HCT116 (cell line): ENCODE data around the gene ZDHHC14. TPM values are rescaled to one million over a fixed set of nuclear protein-coding genes. Genes with fewer than 3 reads are reported as not detected.

ENCODE experiments used
- ATAC-seq: fragments of 200-7000 bp; cut with Tn5 transposase; 2 replicates; pipeline ENCODE4 v1.9.1; 2020; ENCODE audit warnings: mild to moderate bottlenecking, moderate library complexity
- BruUV-seq: library from RNA; stranded (reverse); fragments of 400-500 nt; replicated peaks from 2 replicates; lab custom pipeline; 2021; lab: Mats Ljungman, UMichigan
- CTCF ChIA-PET: fragments of 300-600 bp; sonication (Branson Sonifier 250); formaldehyde crosslinking; loops from one replicate; lab custom pipeline; 2021; ENCODE audit warnings: antibody characterized with exemption; lab: Charles Lee
- POLR2A ChIA-PET: fragments of 300-600, 350-600 bp; sonication (Branson Sonifier 250); formaldehyde crosslinking; loops from one replicate; lab custom pipeline; 2021; ENCODE audit warnings: antibody characterized with exemption; lab: Charles Lee
- RAD21 ChIA-PET, 2 experiments: fragments of 300-600 bp; sonication (Branson Sonifier 250); formaldehyde crosslinking; loops; one replicate each; lab custom pipeline; 2023; ENCODE audit warnings: low total read pairs in 2 of 2; ENCODE audit not compliant: uncharacterized antibody in 2 of 2, unreplicated experiment in 2 of 2, low non-redundant PET in 1 of 2; lab: Charles Lee
- DNase-seq: peaks from one replicate; pipeline ENCODE4 v3.0.0-alpha.2; 2010; ENCODE audit warnings: low read depth, low spot score
- H2AFZ ChIP-seq: fragments of 200-600 bp; shearing (Covaris generic), sonication (generic); 2 replicates; pipeline ENCODE4 v1.6.1; 2017; ENCODE audit warnings: low read depth, mixed run types, mixed read lengths, antibody characterized with exemption, low read length; ENCODE audit not compliant: poor library complexity, severe bottlenecking
- H3K27ac ChIP-seq: 2 replicates; pipeline ENCODE4 v1.5.1; 2012; ENCODE audit warnings: low read depth, low read length
- H3K27me3 ChIP-seq: fragments of 200-600 bp; sonication (generic); 2 replicates; pipeline ENCODE4 v1.6.1; 2016; ENCODE audit warnings: mixed run types, low read length, mixed read lengths; ENCODE audit not compliant: insufficient read depth
- H3K36me3 ChIP-seq, 2 experiments: fragments of 200-500 bp in 1 of 2; fragments of 200-600 bp in 1 of 2; sonication (Bioruptor generic) in 1 of 2; sonication (generic) in 1 of 2; 2 replicates each; pipeline versions ENCODE4 v1.5.1 to v1.6.1; 2014 to 2016; ENCODE audit warnings: low read length in 2 of 2, inconsistent platforms in 1 of 2, mixed read lengths in 1 of 2, mixed run types in 1 of 2; ENCODE audit not compliant: insufficient read depth in 2 of 2, control insufficient read depth in 1 of 2
- H3K4me1 ChIP-seq, 2 experiments: fragments of 200-600 bp in 1 of 2; sonication (generic) in 1 of 2; 2 replicates each; pipeline versions ENCODE4 v1.5.1 to v1.6.1; 2012 to 2017; ENCODE audit warnings: low read length in 2 of 2, inconsistent platforms in 1 of 2, mild to moderate bottlenecking in 1 of 2, mixed read lengths in 1 of 2, mixed run types in 1 of 2, moderate library complexity in 1 of 2; ENCODE audit not compliant: insufficient read depth in 2 of 2, control insufficient read depth in 1 of 2
- H3K4me2 ChIP-seq: fragments of 200-600 bp; sonication (generic); 2 replicates; pipeline ENCODE4 v1.6.1; 2017; ENCODE audit warnings: mixed run types, low read length, mixed read lengths
- H3K4me3 ChIP-seq, 2 experiments: fragments of 200-600 bp in 1 of 2; sonication (generic) in 1 of 2; replicated peaks in 1 of 2; 2 replicates each; pipeline ENCODE4 v1.5.1; 2011 to 2016; ENCODE audit warnings: low read length in 2 of 2, control low read depth in 1 of 2, low read depth in 1 of 2, mild to moderate bottlenecking in 1 of 2, mixed read lengths in 1 of 2, mixed run types in 1 of 2
- H3K79me2 ChIP-seq: fragments of 200-600 bp; sonication (generic); 2 replicates; pipeline ENCODE4 v1.6.1; 2017; ENCODE audit warnings: mild to moderate bottlenecking, mixed run types, low read length, moderate library complexity, mixed read lengths; ENCODE audit not compliant: insufficient read depth
- H3K9ac ChIP-seq: fragments of 200-600 bp; sonication (generic); 2 replicates; pipeline ENCODE4 v1.6.1; 2016; ENCODE audit warnings: low read length, mixed read lengths
- H3K9me2 ChIP-seq: fragments of 200-600 bp; sonication (generic), shearing (Covaris generic); 2 replicates; pipeline ENCODE4 v1.6.1; 2017; ENCODE audit warnings: mixed run types, mild to moderate bottlenecking, moderate library complexity; ENCODE audit not compliant: insufficient read depth
- H3K9me3 ChIP-seq, 2 experiments: fragments of 200-500 bp in 1 of 2; fragments of 200-600 bp in 1 of 2; sonication (Bioruptor generic) in 1 of 2; sonication (generic) in 1 of 2; 2 replicates each; pipeline ENCODE4 v1.6.1; 2014 to 2017; ENCODE audit warnings: low read length in 2 of 2, mixed read lengths in 2 of 2, inconsistent platforms in 1 of 2, low read depth in 1 of 2, mild to moderate bottlenecking in 1 of 2, mixed run types in 1 of 2, moderate library complexity in 1 of 2; ENCODE audit not compliant: control insufficient read depth in 1 of 2, insufficient read depth in 1 of 2
- H4K20me1 ChIP-seq: fragments of 200-600 bp; sonication (generic), shearing (Covaris generic); 2 replicates; pipeline ENCODE4 v1.6.1; 2017; ENCODE audit warnings: mixed run types, mild to moderate bottlenecking, moderate library complexity; ENCODE audit not compliant: insufficient read depth
- EGR1 ChIP-seq: IDR thresholded peaks from 2 replicates; pipeline ENCODE4 v1.6.1; 2012; ENCODE audit warnings: low read depth
- ELF1 ChIP-seq: IDR thresholded peaks from 2 replicates; pipeline ENCODE4 v1.6.1; 2012; ENCODE audit warnings: low read depth, borderline replicate concordance
- EZH2phosphoT487 ChIP-seq: fragments of 200-600 bp; IDR thresholded peaks from 2 replicates; pipeline ENCODE4 v1.6.1; 2018; ENCODE audit warnings: antibody characterized with exemption, borderline replicate concordance
- FOSL1 ChIP-seq: IDR thresholded peaks from 2 replicates; pipeline ENCODE4 v1.6.1; 2012; ENCODE audit warnings: low read depth
- JUND ChIP-seq: IDR thresholded peaks from 2 replicates; pipeline ENCODE4 v1.6.1; 2012
- MAX ChIP-seq: IDR thresholded peaks from 2 replicates; pipeline ENCODE4 v1.6.1; 2012
- RAD21 ChIP-seq: IDR thresholded peaks from 2 replicates; pipeline ENCODE4 v1.6.1; 2012; ENCODE audit warnings: low read depth, mild to moderate bottlenecking
- SP1 ChIP-seq: IDR thresholded peaks from 2 replicates; pipeline ENCODE4 v1.6.1; 2012; ENCODE audit warnings: low read depth
- SRF ChIP-seq: IDR thresholded peaks from 2 replicates; pipeline ENCODE4 v1.6.1; 2012; ENCODE audit warnings: low read depth
- TCF7L2 ChIP-seq: IDR thresholded peaks from 2 replicates; pipeline ENCODE4 v1.7.0; 2011; ENCODE audit warnings: borderline replicate concordance, inconsistent platforms; ENCODE audit not compliant: insufficient read depth, insufficient read length; ENCODE audit errors: extremely low read depth
- YY1 ChIP-seq: IDR thresholded peaks from 2 replicates; pipeline ENCODE4 v1.6.1; 2011; ENCODE audit warnings: low read length, low read depth, moderate library complexity, mild to moderate bottlenecking; ENCODE audit not compliant: insufficient replicate concordance; ENCODE audit errors: extremely low read depth
- ZBTB33 ChIP-seq: IDR thresholded peaks from 2 replicates; pipeline ENCODE4 v1.6.1; 2011; ENCODE audit warnings: mild to moderate bottlenecking, low read length, moderate library complexity; ENCODE audit not compliant: insufficient replicate concordance; ENCODE audit errors: extremely low read depth
- ZFX ChIP-seq: fragments of 450-650 bp; IDR thresholded peaks from 2 replicates; pipeline ENCODE4 v1.6.1; 2017
- ZNF274 ChIP-seq: fragments of 200-500 bp; sonication (Bioruptor generic); IDR thresholded peaks from 2 replicates; pipeline ENCODE4 v1.6.1; 2014; ENCODE audit warnings: mild to moderate bottlenecking, low read depth, low read length, inconsistent platforms
- intact Hi-C: fragments of 100-400 bp; cut with micrococcal nuclease; formaldehyde crosslinking; loops from 2 replicates; pipeline ENCODE4 v1.10.0; 2022
- total RNA-seq: library from RNA; stranded (reverse); gene quantifications from one replicate; pipeline ENCODE4 v1.2.1, GENCODE V29; 2021; ENCODE audit not compliant: unreplicated experiment
- TF ChIP-seq, protein P1 (sequence below): IDR thresholded peaks from 2 replicates; pipeline ENCODE4 v1.6.1; 2012

The ZDHHC14 gene
- total RNA-seq, 1 experiment from 2014 or later: 5.3 TPM

GRCh38 chr6:157525918-157526425 is 145.0 kb downstream of the ZDHHC14 start:
- intact Hi-C loops: no loop called here
- no peak for TF ChIP-seq ZFX
- no peak for TF ChIP-seq RAD21
- TF ChIP-seq, protein P1, sequence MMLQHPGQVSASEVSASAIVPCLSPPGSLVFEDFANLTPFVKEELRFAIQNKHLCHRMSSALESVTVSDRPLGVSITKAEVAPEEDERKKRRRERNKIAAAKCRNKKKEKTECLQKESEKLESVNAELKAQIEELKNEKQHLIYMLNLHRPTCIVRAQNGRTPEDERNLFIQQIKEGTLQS: no peak
- no peak for TF ChIP-seq YY1
- no peak for TF ChIP-seq ZBTB33
- TF ChIP-seq MAX: no peak
- no peak for TF ChIP-seq FOSL1
- no peak for TF ChIP-seq SRF
- no peak for TF ChIP-seq TCF7L2
- TF ChIP-seq ZNF274: no peak
- TF ChIP-seq SP1: no peak
- no peak for TF ChIP-seq EZH2phosphoT487
- TF ChIP-seq EGR1: no peak
- no peak for TF ChIP-seq JUND
- TF ChIP-seq ELF1: no peak
- TF ChIP-seq, all 23 proteins: peak for 0
- Histone ChIP-seq H3K9me3 (no peaks in the 10 kb centered on the region), H4K20me1 (no peaks in the 10 kb centered on the region), H3K4me1 (no peaks in the 10 kb centered on the region; a peak in 1 of 4 replicates), H3K27ac (no peak overlapping the region), H3K9me2 (no peaks in the 10 kb centered on the region), H3K79me2 (no peaks in the 10 kb centered on the region), H2AFZ (no peak overlapping the region), H3K36me3 (no peaks in the 10 kb centered on the region), H3K4me2 (no peak overlapping the region), H3K9ac (no peak overlapping the region), H3K27me3 (no peaks in the 10 kb centered on the region), H3K4me3 (no peak overlapping the region)
- no peak for DNase-seq
- POLR2A ChIA-PET: no interaction called here
- CTCF ChIA-PET: no interaction called here
- no TSS peak for BruUV-seq
- ATAC-seq: no peak
- RAD21 ChIA-PET: no interaction called here
